Middle frontal gyrus (tissue), 1 donor: ENCODE results near the gene PRKCB.

ENCODE experiments used
- DNase-seq: peaks from one replicate; pipeline ENCODE4 v3.0.0-alpha.2; 2015; ENCODE audit warnings: low spot score; ENCODE audit errors: extremely low spot score

Gene PRKCB

GRCh38 chr16:23934610-23935236 lies 98.9 kb downstream of the PRKCB start:
- DNase-seq = no peak

GRCh38 chr16:23940111-23940510 lies 104.3 kb downstream of the PRKCB start:
- DNase-seq = no peak

DNA sequence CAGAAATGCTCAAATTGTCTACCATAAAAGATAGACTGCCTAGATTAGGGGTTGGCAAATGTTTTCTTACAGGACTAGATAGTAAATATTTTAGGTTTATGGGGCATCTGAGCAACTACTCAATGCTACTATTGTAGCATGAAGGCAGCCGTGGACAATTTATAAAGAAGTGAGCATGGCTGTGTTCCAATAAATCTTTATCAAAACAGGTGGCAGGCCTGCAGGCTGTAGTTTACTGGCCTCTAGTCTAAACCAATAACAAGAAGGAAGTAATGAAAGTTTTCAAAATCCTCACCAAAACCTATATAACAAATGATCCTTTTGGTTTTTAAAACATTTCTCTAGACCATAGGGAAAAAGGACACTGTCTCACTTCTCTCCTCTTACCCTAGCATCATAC lies 105.2 kb downstream of the PRKCB start:
- no peak for DNase-seq

- DNase-seq = peak; percentile 15
Observed at GRCh38 chr16:23941963-23942564, 106.3 kb downstream of the PRKCB start.

- DNase-seq = no peak
Observed at GRCh38 chr16:23943604-23944003, 107.8 kb downstream of the PRKCB start.

GRCh38 chr16:23944381-23944780 lies 108.6 kb downstream of the PRKCB start:
- DNase-seq = no peak

DNA sequence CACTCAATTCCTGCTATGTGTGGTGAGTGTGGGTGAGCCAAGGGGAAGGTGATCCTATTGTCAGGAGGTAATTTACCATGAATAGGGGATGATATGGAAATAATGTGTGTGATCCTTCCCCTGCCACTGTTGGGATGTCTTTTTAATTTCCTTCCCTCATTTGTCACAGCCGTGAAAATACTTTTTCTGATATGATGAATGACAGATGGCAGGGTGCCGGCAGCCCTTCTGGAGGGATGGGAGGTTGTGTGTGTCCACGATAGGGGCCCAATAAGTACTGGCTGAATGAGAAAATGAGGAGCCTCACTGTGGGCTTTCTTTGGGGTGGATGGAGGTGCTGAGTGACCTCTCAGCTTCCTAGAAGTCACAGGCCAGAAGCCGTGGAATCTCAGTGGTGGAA lies 109.5 kb downstream of the PRKCB start:
- no peak for DNase-seq

- DNase-seq = no peak
Observed at GRCh38 chr16:23947838-23948237, 112.1 kb downstream of the PRKCB start.

DNA sequence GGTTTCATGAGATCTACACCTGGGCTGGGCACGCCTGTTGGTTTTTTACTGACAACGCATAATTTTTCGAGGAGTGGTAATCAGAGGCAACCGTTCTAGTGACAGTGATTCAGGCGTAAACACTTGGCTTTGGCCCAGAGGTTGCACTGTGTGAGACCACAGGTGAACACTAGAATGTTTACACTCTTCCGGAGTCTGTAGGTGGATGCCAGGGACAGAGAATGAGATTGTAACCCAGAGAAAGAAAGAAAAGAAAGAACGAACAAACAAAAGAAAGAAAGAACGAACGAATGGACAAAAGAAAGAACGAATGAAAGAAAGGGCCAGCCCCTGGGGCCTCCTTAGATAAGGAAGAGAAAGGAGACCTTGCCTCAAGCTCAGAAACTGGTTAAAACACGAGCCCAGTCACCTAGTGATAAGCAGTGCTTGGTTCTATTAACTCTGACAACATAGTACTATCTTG lies 113.2 kb downstream of the PRKCB start:
- no peak for DNase-seq

DNA sequence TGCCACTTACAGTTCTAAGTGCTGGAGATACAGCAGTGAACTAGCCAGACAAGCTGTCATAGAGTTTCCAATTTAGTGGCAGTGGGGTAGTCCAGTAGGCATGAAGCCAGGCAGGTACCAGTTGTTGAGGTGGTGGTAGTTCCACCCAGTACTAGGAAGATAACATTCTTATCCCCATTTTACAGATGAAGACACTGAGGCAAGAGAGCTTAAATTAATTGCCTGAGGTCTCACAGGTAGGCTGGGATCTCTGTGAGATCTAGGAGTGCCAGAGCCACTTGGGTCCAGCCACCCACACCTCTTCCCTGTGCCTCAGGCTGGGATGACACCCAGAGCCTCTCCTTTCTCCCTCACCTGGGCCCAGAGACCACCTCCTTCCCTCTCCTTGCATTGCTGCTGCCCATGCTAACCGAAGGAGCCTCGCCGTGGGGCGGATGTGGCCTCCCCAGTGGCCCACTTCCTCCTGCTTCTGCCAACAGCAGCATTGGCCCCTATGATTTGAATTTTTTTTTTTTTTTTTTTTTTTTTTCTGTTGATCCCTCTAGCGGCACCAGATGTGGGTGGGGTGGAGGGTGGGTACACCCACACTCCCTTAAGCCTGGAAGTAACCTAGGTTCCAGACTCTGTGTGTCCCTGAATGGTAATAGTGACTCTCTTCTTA lies 114.0 kb downstream of the PRKCB start:
- no peak for DNase-seq

DNA sequence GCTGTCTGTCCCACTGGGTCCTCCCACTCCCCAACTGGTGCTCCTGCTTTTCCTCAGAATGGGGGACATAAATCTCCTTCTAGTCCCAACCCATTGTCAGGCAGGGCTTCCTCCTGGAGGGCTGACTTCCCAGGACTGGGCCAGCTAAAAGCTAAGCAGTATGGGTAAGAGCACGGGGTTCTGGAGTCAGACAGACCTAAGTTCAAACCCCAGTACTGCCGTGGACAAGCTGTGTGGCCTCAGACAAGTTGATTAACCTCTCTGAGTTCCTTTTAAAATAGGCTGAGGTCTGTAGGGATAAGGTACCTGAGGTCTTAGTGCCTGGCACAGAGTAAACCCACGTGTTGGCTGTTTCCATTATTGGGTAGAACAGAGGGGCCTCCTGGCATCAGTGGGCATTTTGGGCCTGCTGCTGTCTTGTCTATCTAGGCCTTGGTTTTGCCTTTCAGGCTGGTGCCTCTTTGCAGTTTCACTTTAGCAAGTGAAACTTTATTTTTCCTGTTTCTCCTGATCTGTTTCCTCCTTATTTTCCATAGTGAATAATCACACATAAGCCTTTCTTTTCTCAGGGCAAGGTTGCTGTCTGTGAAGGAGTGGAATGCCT lies 114.6 kb downstream of the PRKCB start:
- DNase-seq = no peak

DNA sequence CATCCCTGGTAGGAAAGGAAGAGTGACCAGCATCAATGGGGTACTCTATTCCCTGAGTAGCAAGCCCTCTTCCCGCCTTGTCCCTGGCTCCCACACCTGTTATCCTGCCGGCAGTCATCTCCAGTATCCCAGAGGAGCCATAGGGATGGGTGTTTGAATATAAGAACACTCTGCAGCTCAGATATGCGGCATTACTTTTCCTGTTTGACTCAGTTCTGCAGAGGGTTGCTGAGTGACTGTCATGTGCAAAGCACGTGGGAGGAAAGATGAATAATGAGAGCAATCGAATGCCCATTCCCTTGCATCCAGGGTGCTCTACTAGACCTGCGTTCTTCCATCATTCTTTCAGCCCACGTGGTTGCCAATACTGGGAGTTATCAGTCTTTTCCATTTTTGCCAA lies 115.1 kb downstream of the PRKCB start:
- no peak for DNase-seq

DNA sequence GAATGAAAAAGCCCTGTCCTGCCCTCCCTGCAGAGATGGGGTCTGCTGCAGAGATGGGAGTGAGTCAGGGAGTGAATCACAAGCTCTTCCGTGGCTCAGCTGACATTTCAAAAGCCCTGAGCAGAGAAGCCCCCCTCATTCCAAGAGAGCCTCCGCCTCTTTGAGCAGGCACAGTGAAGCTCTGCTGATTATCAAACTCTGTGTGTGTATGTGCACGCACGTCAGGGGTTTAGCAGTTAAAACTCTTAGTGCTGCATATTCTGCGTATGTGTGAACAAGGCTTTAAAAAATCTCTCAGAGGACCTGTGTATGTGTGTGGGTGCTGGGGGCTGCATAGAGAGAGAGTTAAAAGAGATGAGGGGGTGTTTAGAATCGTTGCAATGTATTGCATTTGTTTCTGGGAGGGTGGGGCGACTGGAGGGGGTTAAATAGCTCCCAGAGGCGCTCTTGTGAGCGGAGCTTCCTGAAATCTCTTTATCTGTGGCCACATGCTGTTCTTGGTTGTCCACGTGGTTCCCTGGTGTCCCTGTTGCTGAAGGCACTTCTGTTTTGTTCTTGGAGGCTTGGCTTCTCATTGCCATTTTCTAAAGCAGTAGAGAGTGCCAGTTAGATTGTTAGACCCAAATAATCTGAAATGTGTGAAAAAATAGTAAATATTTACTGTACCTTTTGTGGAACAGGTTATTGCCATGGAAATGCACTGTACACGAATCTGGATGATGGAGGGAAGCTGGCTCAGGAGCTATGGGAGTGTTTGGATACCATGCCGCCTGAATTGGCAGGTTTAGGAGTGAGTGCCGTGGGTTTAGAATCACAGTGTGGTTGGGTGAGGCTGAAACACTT lies 116.6 kb downstream of the PRKCB start:
- DNase-seq = peak; percentile 57

GRCh38 chr16:23952971-23953300 lies 117.2 kb downstream of the PRKCB start:
- DNase-seq = no peak

GRCh38 chr16:23953476-23953875 lies 117.7 kb downstream of the PRKCB start:
- no peak for DNase-seq

GRCh38 chr16:23955088-23955487 lies 119.3 kb downstream of the PRKCB start:
- no peak for DNase-seq

GRCh38 chr16:23957287-23957686 lies 121.5 kb downstream of the PRKCB start:
- DNase-seq = no peak

DNA sequence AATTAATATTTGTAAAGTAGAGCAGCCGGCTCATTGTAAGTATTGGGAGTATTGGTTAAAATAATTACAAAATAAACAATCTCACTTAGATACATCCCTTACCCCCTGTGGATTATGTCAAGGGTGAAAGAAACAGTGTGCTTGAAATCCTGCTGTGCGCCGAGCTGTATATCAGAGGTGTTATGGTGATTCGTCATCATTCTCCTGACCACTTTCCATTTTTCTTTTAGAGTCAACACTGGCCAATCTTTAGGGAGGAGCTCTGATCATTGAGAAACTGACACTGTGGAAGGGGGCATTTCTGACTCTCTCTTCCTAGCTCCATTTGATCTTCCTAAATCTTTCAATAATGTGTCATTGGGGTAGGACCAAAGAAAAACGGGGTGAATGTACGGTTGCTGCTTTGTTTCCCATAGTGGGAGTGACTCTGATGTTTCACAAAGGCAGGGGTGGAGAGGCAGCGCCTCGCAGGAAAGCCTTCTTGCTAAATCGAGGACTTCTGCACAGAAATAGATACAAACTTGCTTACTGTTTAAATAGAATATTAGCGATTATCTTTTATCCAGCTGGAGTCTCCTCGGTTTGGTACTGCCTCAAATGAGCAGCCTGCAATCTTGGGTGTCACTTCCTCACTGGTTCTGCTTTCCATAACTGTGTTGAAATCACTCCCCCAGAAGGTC lies 123.4 kb downstream of the PRKCB start:
- DNase-seq = no peak

GRCh38 chr16:23959752-23960072 lies 123.9 kb downstream of the PRKCB start:
- DNase-seq = no peak

DNA sequence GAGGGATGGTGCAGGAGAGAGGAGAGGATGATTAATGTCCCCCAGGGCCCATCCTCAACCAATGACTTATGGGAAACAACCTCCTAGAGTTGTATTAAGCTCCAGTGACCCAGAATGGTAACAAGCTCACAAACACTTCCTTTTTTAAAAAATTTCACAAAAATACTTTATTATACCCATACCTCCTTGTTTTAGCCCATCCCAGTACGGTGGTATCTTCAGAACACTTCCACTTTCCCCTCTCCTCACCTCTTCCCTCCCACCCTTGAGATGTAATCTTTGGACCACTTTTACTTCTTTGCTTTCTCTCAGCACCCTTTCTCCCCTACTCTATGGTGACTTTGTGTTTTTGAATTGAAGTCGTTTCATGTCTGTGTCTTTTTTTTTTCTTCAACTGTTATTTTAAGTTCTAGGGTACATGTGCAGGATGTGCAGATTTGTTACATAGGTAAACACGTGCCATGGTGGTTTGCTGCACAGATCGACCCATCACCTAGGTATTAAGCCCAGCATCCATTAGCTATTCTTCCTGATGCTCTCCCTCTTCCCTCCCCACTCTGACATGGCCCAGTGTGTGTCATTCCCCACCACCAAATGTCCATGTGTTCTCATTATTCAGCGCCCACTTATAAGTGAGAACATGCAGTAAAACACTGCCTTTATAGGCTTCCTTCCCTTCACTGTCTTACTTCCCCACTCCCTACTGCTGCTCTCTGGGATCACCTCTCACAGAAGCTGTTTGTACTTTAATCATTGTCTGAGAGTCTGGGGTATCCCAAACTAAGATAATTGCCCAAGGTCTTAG lies 124.5 kb downstream of the PRKCB start:
- DNase-seq = no peak
